Kidney epithelial cell (primary cell): ENCODE measurements around the gene SMYD1. TPM values are rescaled to one million over a fixed set of nuclear protein-coding genes. Genes with fewer than 3 reads are reported as not detected.

Experiments
- DNase-seq: peaks from one replicate; pipeline ENCODE4 v3.0.0-alpha.2; 2010; ENCODE audit warnings: low read depth
- H3K27me3 ChIP-seq: 2 replicates; pipeline ENCODE4 v1.6.0; 2011; ENCODE audit warnings: low read length; ENCODE audit not compliant: control insufficient read depth, insufficient read depth
- H3K36me3 ChIP-seq: 2 replicates; pipeline ENCODE4 v1.5.1; 2011; ENCODE audit warnings: low read length; ENCODE audit not compliant: control insufficient read depth, insufficient read depth
- H3K4me3 ChIP-seq: 2 replicates; pipeline ENCODE4 v1.5.1; 2011; ENCODE audit warnings: low read depth, mild to moderate bottlenecking, control low read depth, low read length
- CTCF ChIP-seq: IDR thresholded peaks from 2 replicates; pipeline ENCODE4 v1.5.1; 2011; ENCODE audit warnings: mild to moderate bottlenecking, moderate library complexity, low read length, control low read depth, inconsistent platforms; ENCODE audit not compliant: insufficient read depth, poor library complexity, severe bottlenecking
- total RNA-seq: library from RNA; depleted of rRNA; stranded (reverse); fragments of >200 nt; gene quantifications from 2 replicates; pipeline ENCODE4 v1.2.3, GENCODE V29; 2015

SMYD1 gene
- total RNA-seq, 1 donor from 2014 or later = not detected

GRCh38 chr2:88126772-88127637, 59.4 kb downstream of the SMYD1 start:
- TF ChIP-seq CTCF = no peak
- DNase-seq = no peak
- Histone ChIP-seq H3K27me3 (no peaks in the 10 kb centered on the region), H3K4me3 (no peak overlapping the region), H3K36me3 (no peaks in the 10 kb centered on the region)

GRCh38 chr2:88127638-88127887, 59.9 kb downstream of the SMYD1 start:
- H3K36me3 ChIP-seq = no peaks in the 10 kb centered on the region
- DNase-seq = no peak
- H3K27me3 ChIP-seq = no peaks in the 10 kb centered on the region
- H3K4me3 ChIP-seq = no peak overlapping the region
- no peak for TF ChIP-seq CTCF

GRCh38 chr2:88127888-88128653, 60.4 kb downstream of the SMYD1 start, which contains the start of gene FABP1:
Gene FABP1 (minus strand): TSS chr2:88128062. CDS start chr2:88128017, 45 bp downstream.
- Histone ChIP-seq H3K36me3 (no peaks in the 10 kb centered on the region), H3K27me3 (no peaks in the 10 kb centered on the region), H3K4me3 (no peak within 1 kb of the TSS)
- DNase-seq = no peak
- TF ChIP-seq CTCF = no peak

GRCh38 chr2:88128654-88129312, 61.2 kb downstream of the SMYD1 start:
- no peak for DNase-seq
- H3K36me3 ChIP-seq = no peaks in the 10 kb centered on the region
- no peaks in the 10 kb centered on the region for H3K27me3 ChIP-seq
- H3K4me3 ChIP-seq = no peak overlapping the region
- TF ChIP-seq CTCF = no peak

GRCh38 chr2:88129313-88129959, 61.8 kb downstream of the SMYD1 start:
- Histone ChIP-seq H3K36me3 (no peaks in the 10 kb centered on the region), H3K27me3 (no peaks in the 10 kb centered on the region), H3K4me3 (no peak overlapping the region)
- DNase-seq = no peak
- no peak for TF ChIP-seq CTCF
